AG09319 (cell line): Measurements from ENCODE around the gene TMEM229B.
"Not testable (repeated sequence)": the region's sequence is repeated elsewhere in the genome, so short reads cannot be mapped to it uniquely, and the experiment has no call there.

Source experiments
- DNase-seq: peaks from one replicate; pipeline ENCODE4 v3.0.0-alpha.2; 2010; ENCODE audit warnings: low read depth; ENCODE audit errors: extremely low read depth
- CTCF ChIP-seq: IDR thresholded peaks from 2 replicates; pipeline ENCODE4 v1.5.1; 2011; ENCODE audit warnings: low read depth, mild to moderate bottlenecking, inconsistent platforms, low read length, moderate library complexity

The TMEM229B gene

GRCh38 chr14:67453575-67454300 is 34.8 kb downstream of the TMEM229B start:
- no peak for TF ChIP-seq CTCF
- no peak for DNase-seq

GRCh38 chr14:67451667-67452066 is 36.9 kb downstream of the TMEM229B start:
- not testable (repeated sequence) for DNase-seq

GRCh38 chr14:67449096-67449495 is 39.4 kb downstream of the TMEM229B start:
- DNase-seq: no peak
- no peak for TF ChIP-seq CTCF

- no peak for DNase-seq
- TF ChIP-seq CTCF: no peak
Observed at GRCh38 chr14:67447033-67447381, 41.5 kb downstream of the TMEM229B start.

GRCh38 chr14:67446371-67447032 is 42.0 kb downstream of the TMEM229B start:
- no peak for TF ChIP-seq CTCF
- DNase-seq: no peak

GRCh38 chr14:67444395-67444794 is 44.1 kb downstream of the TMEM229B start:
- DNase-seq: no peak
- TF ChIP-seq CTCF: no peak

GRCh38 chr14:67442139-67442906 is 46.2 kb downstream of the TMEM229B start:
- no peak for DNase-seq
- TF ChIP-seq CTCF: no peak
